Fibroblast of lung (primary cell): ENCODE data around the gene DYNLT1.

Experiments used
- EZH2 ChIP-seq: IDR thresholded peaks from 2 replicates; pipeline ENCODE4 v1.5.1; 2012; ENCODE audit warnings: low read length, control low read depth, mild to moderate bottlenecking; ENCODE audit errors: missing control alignments
- TF ChIP-seq, protein P1 (sequence below), 2 donors: IDR thresholded peaks in 1 of 2; conservative IDR thresholded peaks in 1 of 2; 1 replicate in 1 of 2; 2 replicates in 1 of 2; pipeline ENCODE4 v1.5.1; 2011 to 2012; ENCODE audit warnings: low read length in 2 of 2, control low read depth in 1 of 2, inconsistent platforms in 1 of 2, low read depth in 1 of 2, mild to moderate bottlenecking in 1 of 2

DNA sequence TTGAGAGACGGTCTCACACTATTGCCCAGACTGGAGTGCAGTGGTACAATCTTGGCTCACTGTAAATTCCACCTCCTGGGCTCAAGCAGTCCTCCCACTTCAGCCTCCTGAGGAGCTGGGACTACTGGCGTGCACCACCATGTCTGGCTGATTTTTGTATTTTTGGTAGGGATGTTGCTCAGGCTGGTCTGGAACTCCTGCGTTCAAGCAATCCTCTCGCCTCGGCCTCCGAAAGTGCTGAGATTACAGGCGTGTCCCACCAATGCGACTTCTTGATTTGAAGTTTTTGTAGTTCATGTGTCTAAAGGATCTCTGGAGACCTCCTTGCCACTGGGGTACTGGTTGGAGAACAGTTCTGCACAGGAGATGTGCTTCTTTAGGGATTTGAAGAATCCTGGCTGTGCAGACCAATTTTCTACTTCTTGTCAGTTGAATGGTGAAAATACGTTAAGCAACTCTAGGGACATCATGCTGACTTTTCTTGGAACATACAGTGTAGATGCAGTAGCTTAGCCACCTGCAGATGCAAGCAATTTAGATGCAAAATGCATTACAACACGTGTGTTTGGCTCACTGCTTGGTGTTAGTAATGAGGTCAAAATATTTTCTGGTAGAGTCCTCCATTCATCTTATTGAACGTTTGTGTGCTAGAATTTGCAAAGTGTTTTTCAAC is 33.5 kb upstream of the DYNLT1 start:
- TF ChIP-seq, protein P1, sequence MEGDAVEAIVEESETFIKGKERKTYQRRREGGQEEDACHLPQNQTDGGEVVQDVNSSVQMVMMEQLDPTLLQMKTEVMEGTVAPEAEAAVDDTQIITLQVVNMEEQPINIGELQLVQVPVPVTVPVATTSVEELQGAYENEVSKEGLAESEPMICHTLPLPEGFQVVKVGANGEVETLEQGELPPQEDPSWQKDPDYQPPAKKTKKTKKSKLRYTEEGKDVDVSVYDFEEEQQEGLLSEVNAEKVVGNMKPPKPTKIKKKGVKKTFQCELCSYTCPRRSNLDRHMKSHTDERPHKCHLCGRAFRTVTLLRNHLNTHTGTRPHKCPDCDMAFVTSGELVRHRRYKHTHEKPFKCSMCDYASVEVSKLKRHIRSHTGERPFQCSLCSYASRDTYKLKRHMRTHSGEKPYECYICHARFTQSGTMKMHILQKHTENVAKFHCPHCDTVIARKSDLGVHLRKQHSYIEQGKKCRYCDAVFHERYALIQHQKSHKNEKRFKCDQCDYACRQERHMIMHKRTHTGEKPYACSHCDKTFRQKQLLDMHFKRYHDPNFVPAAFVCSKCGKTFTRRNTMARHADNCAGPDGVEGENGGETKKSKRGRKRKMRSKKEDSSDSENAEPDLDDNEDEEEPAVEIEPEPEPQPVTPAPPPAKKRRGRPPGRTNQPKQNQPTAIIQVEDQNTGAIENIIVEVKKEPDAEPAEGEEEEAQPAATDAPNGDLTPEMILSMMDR (conservative IDR thresholded peaks at IDR 0.05 in 1 of 2, IDR thresholded peaks at IDR 0.05 in 1 of 2; ENCODE audit: low read depth in 1 of 2, low read length in 2 of 2) = no peak
- TF ChIP-seq EZH2 = no peak
